ENCODE measurements around the gene TEAD4. TPM values are rescaled to one million over a fixed set of nuclear protein-coding genes. Genes with fewer than 3 reads are reported as not detected.
A peak's percentile ranks its signal among the peaks of the same experiment; 100 is the strongest.

The TEAD4 gene
- total RNA-seq, 2 experiments from 2014 or later = not detected

- Histone ChIP-seq H3K9me2 (ENCODE audit: insufficient read depth, low read length) (no peaks in the 10 kb centered on the region), H2AFZ (ENCODE audit: low read length) (no peak overlapping the region), H3K27ac (ENCODE audit: low read depth, low read length, poor library complexity, severe bottlenecking) (no peak overlapping the region), H3K4me2 (ENCODE audit: low read length) (no peak overlapping the region), H3K36me3 (ENCODE audit: insufficient read depth, low read length) (no peaks in the 10 kb centered on the region), H4K20me1 (ENCODE audit: insufficient read depth, low read length) (no peaks in the 10 kb centered on the region), H3K4me1 (ENCODE audit: insufficient read depth, low read length, poor library complexity, severe bottlenecking) (no peaks in the 10 kb centered on the region), H3K4me3 (ENCODE audit: low read depth, low read length, poor library complexity, severe bottlenecking) (no peak overlapping the region), H3K79me2 (ENCODE audit: insufficient read depth, low read depth, low read length) (no peaks in the 10 kb centered on the region), H3K9me3 (ENCODE audit: low read length) (no peaks in the 10 kb centered on the region)
- TF ChIP-seq, protein P1, sequence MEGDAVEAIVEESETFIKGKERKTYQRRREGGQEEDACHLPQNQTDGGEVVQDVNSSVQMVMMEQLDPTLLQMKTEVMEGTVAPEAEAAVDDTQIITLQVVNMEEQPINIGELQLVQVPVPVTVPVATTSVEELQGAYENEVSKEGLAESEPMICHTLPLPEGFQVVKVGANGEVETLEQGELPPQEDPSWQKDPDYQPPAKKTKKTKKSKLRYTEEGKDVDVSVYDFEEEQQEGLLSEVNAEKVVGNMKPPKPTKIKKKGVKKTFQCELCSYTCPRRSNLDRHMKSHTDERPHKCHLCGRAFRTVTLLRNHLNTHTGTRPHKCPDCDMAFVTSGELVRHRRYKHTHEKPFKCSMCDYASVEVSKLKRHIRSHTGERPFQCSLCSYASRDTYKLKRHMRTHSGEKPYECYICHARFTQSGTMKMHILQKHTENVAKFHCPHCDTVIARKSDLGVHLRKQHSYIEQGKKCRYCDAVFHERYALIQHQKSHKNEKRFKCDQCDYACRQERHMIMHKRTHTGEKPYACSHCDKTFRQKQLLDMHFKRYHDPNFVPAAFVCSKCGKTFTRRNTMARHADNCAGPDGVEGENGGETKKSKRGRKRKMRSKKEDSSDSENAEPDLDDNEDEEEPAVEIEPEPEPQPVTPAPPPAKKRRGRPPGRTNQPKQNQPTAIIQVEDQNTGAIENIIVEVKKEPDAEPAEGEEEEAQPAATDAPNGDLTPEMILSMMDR (conservative IDR thresholded peaks at IDR 0.05; ENCODE audit: low read length) = no peak
- TF ChIP-seq EZH2phosphoT487 (IDR thresholded peaks at IDR 0.05; ENCODE audit: borderline replicate concordance, low read depth, low read length) = no peak
- POLR2A ChIA-PET = no interaction called here
- DNase-seq (ENCODE audit: low spot score) = no peak
- CTCF ChIA-PET (ENCODE audit: unreplicated experiment) = no interaction called here
- intact Hi-C loops (cut with micrococcal nuclease; ENCODE audit: unreplicated experiment) = no loop called here
- no TSS peak for BruUV-seq (replicated peaks)
Measured at GRCh38 chr12:2999265-2999841, 40.2 kb downstream of the TEAD4 start.

- DNase-seq (ENCODE audit: low spot score) = no peak
- TF ChIP-seq, protein P1 (conservative IDR thresholded peaks at IDR 0.05; ENCODE audit: low read length) = 0 out of 2 replicates have a peak, but pooled peaks have one; percentile 25
- no peak for TF ChIP-seq EZH2phosphoT487 (IDR thresholded peaks at IDR 0.05; ENCODE audit: borderline replicate concordance, low read depth, low read length)
- Histone ChIP-seq H3K9me3 (ENCODE audit: low read length) (no peaks in the 10 kb centered on the region), H3K79me2 (ENCODE audit: insufficient read depth, low read depth, low read length) (no peaks in the 10 kb centered on the region), H3K27ac (ENCODE audit: low read depth, low read length, poor library complexity, severe bottlenecking) (no peak overlapping the region), H3K4me3 (ENCODE audit: low read depth, low read length, poor library complexity, severe bottlenecking) (no peak overlapping the region), H4K20me1 (ENCODE audit: insufficient read depth, low read length) (no peaks in the 10 kb centered on the region), H3K4me2 (ENCODE audit: low read length) (no peak overlapping the region), H3K36me3 (ENCODE audit: insufficient read depth, low read length) (no peaks in the 10 kb centered on the region), H2AFZ (ENCODE audit: low read length) (no peak overlapping the region), H3K9me2 (ENCODE audit: insufficient read depth, low read length) (no peaks in the 10 kb centered on the region), H3K4me1 (ENCODE audit: insufficient read depth, low read length, poor library complexity, severe bottlenecking) (no peaks in the 10 kb centered on the region)
- no TSS peak for BruUV-seq (replicated peaks)
- intact Hi-C loops (cut with micrococcal nuclease; ENCODE audit: unreplicated experiment) = no loop called here
- CTCF ChIA-PET (ENCODE audit: unreplicated experiment) = no interaction called here
- POLR2A ChIA-PET = no interaction called here
Measured at GRCh38 chr12:3000548-3001275, 41.5 kb downstream of the TEAD4 start.

DNA sequence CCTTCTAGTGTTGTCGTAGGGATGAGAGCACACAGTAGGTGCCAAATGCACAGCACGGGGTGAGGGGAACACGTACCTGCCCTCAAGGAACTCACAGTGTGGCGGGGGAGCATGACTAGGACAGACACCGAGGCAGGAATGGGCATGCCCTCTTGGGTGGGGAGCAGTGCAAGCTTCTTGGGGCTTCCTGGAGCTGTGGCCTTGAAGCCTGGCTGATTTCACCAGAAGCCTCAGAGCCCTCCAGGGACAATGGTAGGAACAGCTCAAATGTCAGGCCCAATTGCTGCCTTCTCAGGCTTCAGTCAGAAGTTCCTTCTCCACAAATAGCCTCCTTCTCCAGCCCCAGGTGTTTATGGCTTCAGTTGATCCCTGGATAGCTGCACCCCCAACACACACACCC lies 43.4 kb downstream of the TEAD4 start:
- Histone ChIP-seq H3K9me2 (ENCODE audit: insufficient read depth, low read length) (no peaks in the 10 kb centered on the region), H2AFZ (ENCODE audit: low read length) (no peak overlapping the region), H3K36me3 (ENCODE audit: insufficient read depth, low read length) (no peaks in the 10 kb centered on the region), H3K4me3 (ENCODE audit: low read depth, low read length, poor library complexity, severe bottlenecking) (no peak overlapping the region), H3K9me3 (ENCODE audit: low read length) (no peaks in the 10 kb centered on the region), H3K27ac (ENCODE audit: low read depth, low read length, poor library complexity, severe bottlenecking) (no peak overlapping the region), H3K4me1 (ENCODE audit: insufficient read depth, low read length, poor library complexity, severe bottlenecking) (no peaks in the 10 kb centered on the region), H3K79me2 (ENCODE audit: insufficient read depth, low read depth, low read length) (no peaks in the 10 kb centered on the region), H3K4me2 (ENCODE audit: low read length) (no peak overlapping the region), H4K20me1 (ENCODE audit: insufficient read depth, low read length) (no peaks in the 10 kb centered on the region)
- ChIA-PET POLR2A (no interaction called here), CTCF (ENCODE audit: unreplicated experiment) (no interaction called here)
- DNase-seq (ENCODE audit: low spot score) = no peak
- intact Hi-C loops (cut with micrococcal nuclease; ENCODE audit: unreplicated experiment) = no loop called here
- BruUV-seq (replicated peaks) = no TSS peak
- TF ChIP-seq, protein P1 (conservative IDR thresholded peaks at IDR 0.05; ENCODE audit: low read length) = no peak
- TF ChIP-seq EZH2phosphoT487 (IDR thresholded peaks at IDR 0.05; ENCODE audit: borderline replicate concordance, low read depth, low read length) = no peak

All from OCI-LY7 (cell line).